ENCODE results near the gene MAK.
A peak's percentile ranks its signal among the peaks of the same experiment; 100 is the strongest.

GRCh38 chr6:10720265-10720959 lies 117.9 kb downstream of the MAK start:
- TF ChIP-seq, protein P1, sequence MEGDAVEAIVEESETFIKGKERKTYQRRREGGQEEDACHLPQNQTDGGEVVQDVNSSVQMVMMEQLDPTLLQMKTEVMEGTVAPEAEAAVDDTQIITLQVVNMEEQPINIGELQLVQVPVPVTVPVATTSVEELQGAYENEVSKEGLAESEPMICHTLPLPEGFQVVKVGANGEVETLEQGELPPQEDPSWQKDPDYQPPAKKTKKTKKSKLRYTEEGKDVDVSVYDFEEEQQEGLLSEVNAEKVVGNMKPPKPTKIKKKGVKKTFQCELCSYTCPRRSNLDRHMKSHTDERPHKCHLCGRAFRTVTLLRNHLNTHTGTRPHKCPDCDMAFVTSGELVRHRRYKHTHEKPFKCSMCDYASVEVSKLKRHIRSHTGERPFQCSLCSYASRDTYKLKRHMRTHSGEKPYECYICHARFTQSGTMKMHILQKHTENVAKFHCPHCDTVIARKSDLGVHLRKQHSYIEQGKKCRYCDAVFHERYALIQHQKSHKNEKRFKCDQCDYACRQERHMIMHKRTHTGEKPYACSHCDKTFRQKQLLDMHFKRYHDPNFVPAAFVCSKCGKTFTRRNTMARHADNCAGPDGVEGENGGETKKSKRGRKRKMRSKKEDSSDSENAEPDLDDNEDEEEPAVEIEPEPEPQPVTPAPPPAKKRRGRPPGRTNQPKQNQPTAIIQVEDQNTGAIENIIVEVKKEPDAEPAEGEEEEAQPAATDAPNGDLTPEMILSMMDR (IDR thresholded peaks at IDR 0.05) = no peak
- TF ChIP-seq POLR2A (IDR thresholded peaks at IDR 0.05) = peak in 3 of 4 donors; percentile 25 to 47 (median 44)

Data from esophagus squamous epithelium (tissue), 4 donors.